GM10266 (cell line): Measurements from ENCODE around the gene NCOA4.
"Not testable (repeated sequence)": the region's sequence is repeated elsewhere in the genome, so short reads cannot be mapped to it uniquely, and the experiment has no call there.

ENCODE experiments used
- DNase-seq: peaks from one replicate; pipeline ENCODE4 v3.0.0; 2012; ENCODE audit errors: extremely low spot score
- TF ChIP-seq, protein P1 (sequence below): IDR thresholded peaks from 2 replicates; pipeline ENCODE4 v1.5.1; 2012; ENCODE audit warnings: mild to moderate bottlenecking, low read depth; ENCODE audit not compliant: control insufficient read depth, insufficient read depth; ENCODE audit errors: missing control alignments

The NCOA4 gene

DNA sequence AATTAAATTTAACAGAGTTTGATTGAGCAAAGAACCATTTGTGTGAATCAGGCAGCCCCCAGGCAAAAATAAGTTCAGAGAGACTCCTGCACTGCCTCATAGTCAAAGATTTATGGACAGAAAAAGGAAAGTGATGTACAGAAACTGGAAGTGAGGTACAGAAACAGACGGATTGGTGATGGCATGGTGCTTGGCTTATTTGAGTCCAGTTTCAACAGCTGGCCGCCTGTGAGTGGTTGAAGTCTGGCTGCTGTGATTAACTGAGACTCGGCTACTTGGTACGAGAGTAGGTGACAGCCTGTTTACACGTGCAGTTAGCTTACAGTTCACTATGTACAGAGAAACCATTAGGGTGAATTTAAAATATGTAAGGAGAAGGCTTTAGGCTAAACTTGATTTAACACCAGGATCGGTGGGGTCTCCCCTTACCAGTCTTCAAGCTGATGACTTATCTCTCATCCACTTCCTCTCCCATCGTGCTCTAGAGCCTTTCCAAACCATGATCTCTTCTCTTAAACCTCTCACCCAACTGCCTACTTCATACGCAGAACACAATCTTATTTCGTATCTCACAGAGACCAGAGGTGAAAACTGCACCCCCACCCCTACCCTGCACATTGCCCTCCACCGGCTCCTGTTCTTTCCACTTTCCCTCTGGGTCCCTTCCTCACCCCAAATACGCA lies 20.7 kb upstream of the NCOA4 start:
- DNase-seq, result no peak
- TF ChIP-seq, protein P1, sequence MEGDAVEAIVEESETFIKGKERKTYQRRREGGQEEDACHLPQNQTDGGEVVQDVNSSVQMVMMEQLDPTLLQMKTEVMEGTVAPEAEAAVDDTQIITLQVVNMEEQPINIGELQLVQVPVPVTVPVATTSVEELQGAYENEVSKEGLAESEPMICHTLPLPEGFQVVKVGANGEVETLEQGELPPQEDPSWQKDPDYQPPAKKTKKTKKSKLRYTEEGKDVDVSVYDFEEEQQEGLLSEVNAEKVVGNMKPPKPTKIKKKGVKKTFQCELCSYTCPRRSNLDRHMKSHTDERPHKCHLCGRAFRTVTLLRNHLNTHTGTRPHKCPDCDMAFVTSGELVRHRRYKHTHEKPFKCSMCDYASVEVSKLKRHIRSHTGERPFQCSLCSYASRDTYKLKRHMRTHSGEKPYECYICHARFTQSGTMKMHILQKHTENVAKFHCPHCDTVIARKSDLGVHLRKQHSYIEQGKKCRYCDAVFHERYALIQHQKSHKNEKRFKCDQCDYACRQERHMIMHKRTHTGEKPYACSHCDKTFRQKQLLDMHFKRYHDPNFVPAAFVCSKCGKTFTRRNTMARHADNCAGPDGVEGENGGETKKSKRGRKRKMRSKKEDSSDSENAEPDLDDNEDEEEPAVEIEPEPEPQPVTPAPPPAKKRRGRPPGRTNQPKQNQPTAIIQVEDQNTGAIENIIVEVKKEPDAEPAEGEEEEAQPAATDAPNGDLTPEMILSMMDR, result no peak

DNA sequence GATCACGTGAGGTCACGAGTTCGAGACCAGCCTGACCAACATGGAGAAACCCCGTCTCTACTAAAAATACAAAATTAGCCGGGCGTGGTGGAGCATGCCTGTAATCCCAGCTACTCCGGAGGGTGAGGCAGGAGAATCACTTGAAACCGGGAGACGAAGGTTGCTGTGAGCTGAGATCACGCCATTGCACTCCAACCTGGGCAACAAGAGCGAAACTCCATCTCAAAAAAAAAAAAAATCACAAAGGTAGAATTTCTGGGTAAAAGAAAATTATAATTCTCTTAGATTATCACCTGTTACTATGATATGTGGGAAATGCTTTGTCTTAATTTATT lies 19.0 kb upstream of the NCOA4 start:
- not testable (repeated sequence) for DNase-seq

DNA sequence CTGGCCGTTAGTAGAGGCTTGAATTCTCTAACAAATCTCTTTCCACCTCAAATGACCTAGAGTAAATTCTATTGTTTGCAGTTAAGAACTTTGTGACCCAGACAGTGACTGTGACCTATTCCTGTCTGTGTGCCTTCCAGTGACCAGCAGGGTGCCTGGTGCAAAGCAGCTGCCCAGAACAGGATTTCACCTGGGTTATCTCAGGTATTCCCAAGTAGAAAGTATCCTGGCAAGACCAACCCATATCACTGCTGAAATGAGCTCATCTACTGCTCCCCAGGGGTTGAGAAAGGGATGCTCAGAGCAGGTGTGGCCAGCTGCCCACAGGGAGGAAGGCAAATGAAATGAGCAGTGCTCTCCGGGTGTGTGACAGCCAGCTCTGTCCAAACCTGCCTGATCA lies 17.7 kb upstream of the NCOA4 start:
- TF ChIP-seq, protein P1, result no peak
- no peak for DNase-seq

DNA sequence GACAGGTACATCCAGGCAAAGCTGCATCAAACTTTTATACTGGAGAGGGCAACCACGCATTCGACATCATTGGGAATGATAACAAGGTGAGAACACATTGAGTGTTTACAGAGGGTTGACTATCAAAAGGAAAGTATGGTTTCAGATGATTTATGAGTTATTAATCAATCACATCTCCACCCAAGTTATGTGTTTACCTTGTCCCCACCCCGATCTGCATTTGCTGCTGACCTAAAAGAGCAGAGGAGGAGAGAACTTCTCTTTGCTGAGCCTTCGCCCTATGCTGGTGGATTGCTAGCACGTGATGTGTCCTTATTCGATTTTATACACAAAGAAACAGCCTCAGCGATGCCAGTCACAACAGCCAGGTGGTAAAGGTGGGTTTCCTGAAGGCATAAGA lies 15.8 kb upstream of the NCOA4 start, which contains the start of gene MSMB:
Gene MSMB (minus strand): TSS at position 9 of the 400 bp plus-strand sequence. CDS start 32 bp downstream, outside the sequence.
- TF ChIP-seq, protein P1, result no peak
- DNase-seq, result no peak

DNA sequence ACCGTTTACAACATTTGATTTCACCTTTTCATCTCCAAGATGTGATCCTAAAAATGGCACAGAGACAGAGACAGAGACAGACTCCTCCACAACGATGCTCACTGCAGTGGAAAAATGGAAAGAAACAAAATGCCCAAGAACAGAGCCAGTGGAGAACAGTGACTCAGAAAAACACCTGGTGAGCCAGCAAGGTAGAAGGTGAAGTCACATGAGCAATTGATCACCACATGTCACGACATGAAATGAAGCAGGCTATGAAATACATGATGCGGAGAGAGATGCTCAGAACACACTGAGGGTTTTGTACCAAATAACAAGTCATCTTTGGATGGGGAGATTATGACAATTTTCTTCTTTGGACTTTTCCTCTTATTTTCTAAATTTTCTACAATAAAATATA lies 12.1 kb upstream of the NCOA4 start:
- TF ChIP-seq, protein P1, result no peak
- no peak for DNase-seq

DNA sequence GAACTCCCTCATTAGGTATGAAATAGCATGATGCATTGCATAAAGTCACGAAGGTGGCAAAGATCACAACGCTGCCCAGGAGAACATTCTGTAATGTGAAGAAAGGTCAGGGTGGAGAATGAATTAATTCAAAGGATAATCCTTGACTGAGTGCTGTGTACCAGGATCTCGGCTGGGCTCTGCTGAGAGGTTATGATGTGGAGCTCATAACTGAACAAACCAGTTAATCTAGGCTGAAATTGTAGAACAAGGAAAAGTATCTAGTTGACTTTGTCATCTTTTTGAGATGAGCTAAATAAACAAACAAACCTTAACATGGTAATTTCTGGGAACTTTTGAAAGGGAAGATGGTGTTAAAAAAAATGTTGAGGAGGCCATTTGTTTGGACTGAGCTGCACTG lies 9.6 kb upstream of the NCOA4 start:
- no peak for DNase-seq
- TF ChIP-seq, protein P1, result no peak

DNA sequence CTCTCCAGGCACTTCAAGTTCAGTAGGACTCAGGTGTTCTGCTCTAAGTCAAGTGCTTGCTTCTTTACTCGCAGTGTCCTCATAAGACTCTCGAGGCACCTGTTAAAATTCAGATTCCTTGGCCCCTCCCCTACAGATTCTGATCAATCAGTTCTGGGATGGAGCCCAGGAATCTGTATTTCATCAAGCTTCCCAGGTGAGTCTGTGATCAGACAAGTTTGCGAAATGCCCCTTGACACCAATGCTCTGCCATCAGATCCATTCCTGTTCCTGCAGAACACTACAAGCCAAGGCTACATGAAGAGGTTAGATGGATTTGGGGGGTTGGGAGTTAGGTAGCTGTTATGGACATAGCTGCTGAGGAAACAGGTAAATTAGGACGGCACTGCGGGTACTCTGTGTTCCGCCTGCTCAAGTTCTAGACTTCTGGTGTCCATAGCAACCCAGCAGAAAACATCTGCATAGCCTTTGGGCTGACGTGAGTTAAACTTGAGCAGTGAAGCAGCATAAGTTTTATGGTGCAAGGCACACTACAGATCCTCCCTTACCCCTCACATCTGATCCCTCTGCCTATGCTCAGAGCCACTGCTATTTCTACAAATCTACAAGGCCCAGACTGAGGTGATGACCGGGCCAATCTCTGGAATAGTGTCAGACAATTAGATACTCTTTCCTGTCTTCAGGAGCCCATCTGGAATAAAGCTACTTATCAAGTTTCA lies 6.8 kb upstream of the NCOA4 start:
- TF ChIP-seq, protein P1, result no peak

More for the DNA sequence above, 6.8 kb upstream of the NCOA4 start:
- DNase-seq, result no peak
